Nasal cavity respiratory epithelium epithelial cell of viscerocranial mucosa (primary cell): ENCODE results near the gene GTF2H4. TPM values are rescaled to one million over a fixed set of nuclear protein-coding genes. Genes with fewer than 3 reads are reported as not detected.

Experiments used
- total RNA-seq: library from RNA; depleted of rRNA; stranded (reverse); fragments of >200 nt; gene quantifications from 2 replicates; pipeline ENCODE4 v1.2.3, GENCODE V29; 2014

Gene GTF2H4
- total RNA-seq: 6.5 and 15.9 TPM in 2 replicates

GRCh38 chr6:30907758-30908591 lies at the start of gene GTF2H4:
GTF2H4 (plus strand) TSS chr6:30908207.

GRCh38 chr6:30883685-30884520 lies 24.1 kb upstream of the GTF2H4 start, which contains the start of gene DDR1:
DDR1 (plus strand) TSS chr6:30884519; CDS start chr6:30888730, 4,211 bp downstream.

DNA sequence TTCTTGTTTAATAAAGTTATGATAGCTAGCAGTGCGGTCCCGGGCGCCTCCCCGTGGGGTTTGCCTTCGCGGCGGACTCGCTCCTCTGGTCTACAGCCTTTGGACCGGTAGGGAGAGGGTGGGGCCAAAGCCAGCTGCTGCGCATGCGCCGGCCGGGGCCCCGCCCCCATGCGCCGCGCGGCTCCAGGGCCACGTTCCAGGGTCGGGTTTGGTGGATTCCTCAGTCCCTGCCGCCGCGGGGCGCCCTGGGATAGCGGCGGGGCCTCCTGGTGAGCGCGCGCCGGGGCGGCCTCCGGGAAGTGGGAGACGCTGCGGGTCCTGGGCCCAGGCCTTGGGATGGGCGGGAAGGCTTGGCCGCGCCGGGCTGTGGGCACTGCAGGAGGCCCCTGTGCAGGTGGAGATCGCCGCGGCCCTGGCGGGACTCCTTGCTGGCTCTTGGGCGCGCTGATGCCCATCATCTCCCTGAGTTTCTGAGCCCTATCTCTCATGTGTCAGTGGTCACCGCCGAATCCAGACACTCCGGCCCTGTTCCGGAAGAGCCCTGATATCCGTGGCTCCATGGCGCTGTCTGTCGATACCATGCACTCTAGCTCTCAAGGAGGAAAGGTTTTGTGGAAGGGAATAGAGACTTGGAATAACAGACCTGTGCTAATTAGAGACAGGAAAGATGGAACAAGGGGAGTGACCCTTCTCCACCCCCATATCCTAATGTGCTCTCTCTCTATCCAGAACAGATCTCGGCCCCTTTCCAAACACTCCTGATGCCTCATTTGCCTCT lies 6.3 kb downstream of the GTF2H4 start, which contains the start of gene VARS2:
Gene VARS2 (plus strand): TSS at position 163 of the 778 bp plus-strand sequence. CDS start 599 bp downstream, at position 762.

DNA sequence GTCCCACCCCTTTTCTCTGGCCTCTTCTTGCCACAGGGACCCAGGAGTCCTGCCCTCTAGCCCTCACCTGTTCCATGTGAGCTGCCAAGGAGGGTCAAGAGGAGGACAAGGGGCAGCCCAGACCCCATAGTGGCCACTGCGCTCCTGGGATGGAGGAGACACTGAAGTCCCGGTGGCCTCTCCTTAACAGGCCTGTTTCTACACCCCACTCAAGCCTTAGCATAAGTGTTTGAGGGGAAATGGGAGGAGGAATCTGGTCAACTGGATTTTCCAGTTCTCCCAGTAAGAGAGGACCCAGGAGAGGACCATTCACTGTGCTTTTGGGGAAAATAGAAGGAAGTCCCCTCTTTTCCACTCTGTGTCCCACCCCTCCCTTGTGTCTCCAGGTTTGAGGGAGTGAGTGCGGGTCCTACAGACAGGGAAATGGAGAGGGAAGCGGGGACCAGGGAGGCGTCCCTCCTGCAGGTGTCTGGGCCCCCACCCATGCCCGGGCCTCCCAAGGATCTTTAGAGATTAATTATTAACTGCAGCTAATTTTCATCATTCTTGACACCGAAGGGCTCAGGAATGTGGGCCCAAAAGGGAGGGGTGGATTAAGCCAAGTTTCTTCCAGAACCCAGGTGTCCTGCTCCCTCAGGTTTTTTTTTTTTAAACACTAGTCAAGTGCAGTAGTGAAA lies 24.1 kb downstream of the GTF2H4 start, which contains the start of gene SFTA2:
Gene SFTA2 (minus strand): TSS at position 202 of the 677 bp plus-strand sequence. CDS start 74 bp downstream, at position 128.

GRCh38 chr6:30940361-30940986 lies 32.5 kb downstream of the GTF2H4 start, which contains the start of gene MUCL3:
MUCL3 (plus strand) TSS chr6:30940973; CDS start chr6:30941000, 27 bp downstream.

Other genes with a start within 250 kb of the GTF2H4 start
- gene DHX16, start 235.2 kb upstream of the GTF2H4 start, total RNA-seq: 43.7 and 45.3 TPM in 2 replicates
- 40.7 and 56.9 TPM in 2 replicates for gene PPP1R18, start 221.6 kb upstream of the GTF2H4 start, total RNA-seq
- 0.34 and 2.0 TPM in 2 replicates for gene NRM, start 217.2 kb upstream of the GTF2H4 start, total RNA-seq
- 4.4 and 7.2 TPM in 2 replicates for gene MDC1, start 190.9 kb upstream of the GTF2H4 start, total RNA-seq
- gene TUBB, start 187.9 kb upstream of the GTF2H4 start, total RNA-seq: 88.5 and 229 TPM in 2 replicates
- 23.2 and 75.0 TPM in 2 replicates for gene FLOT1, start 165.5 kb upstream of the GTF2H4 start, total RNA-seq
- 110 and 273 TPM in 2 replicates for gene IER3, start 163.7 kb upstream of the GTF2H4 start, total RNA-seq
- gene DDR1, start 23.7 kb upstream of the GTF2H4 start, total RNA-seq: 101 and 486 TPM in 2 replicates
- gene VARS2, start 6.0 kb downstream of the GTF2H4 start, total RNA-seq: 20.9 and 25.3 TPM in 2 replicates
- gene SFTA2, start 24.0 kb downstream of the GTF2H4 start, total RNA-seq: not detected in 2 replicates
- gene MUCL3, start 32.8 kb downstream of the GTF2H4 start, total RNA-seq: not detected in 2 replicates
- 0.78 TPM in 1 of 2 replicates, not detected in the other for gene MUC21, start 75.5 kb downstream of the GTF2H4 start, total RNA-seq
- gene MUC22, start 102.3 kb downstream of the GTF2H4 start, total RNA-seq: under 0.01 TPM in 1 of 2 replicates, not detected in the other
- gene C6orf15, start 204.4 kb downstream of the GTF2H4 start, total RNA-seq: 0.34 TPM in 1 of 2 replicates, not detected in the other
- gene PSORS1C1, start 206.6 kb downstream of the GTF2H4 start, total RNA-seq: 1.7 and 6.0 TPM in 2 replicates
- gene CDSN, start 212.2 kb downstream of the GTF2H4 start, total RNA-seq: under 0.01 and 10.9 TPM in 2 replicates
- not detected in 2 replicates for gene PSORS1C2, start 230.9 kb downstream of the GTF2H4 start, total RNA-seq
- 12.5 and 15.0 TPM in 2 replicates for gene CCHCR1, start 249.6 kb downstream of the GTF2H4 start, total RNA-seq